H9 (cell line): Measurements from ENCODE around the gene SLAMF6. TPM values are rescaled to one million over a fixed set of nuclear protein-coding genes. Genes with fewer than 3 reads are reported as not detected.

Source experiments
- DNase-seq: peaks from one replicate; pipeline ENCODE4 v3.0.0-alpha.2; 2017
- H2AFZ ChIP-seq: one replicate; pipeline ENCODE4 v1.6.1; 2013; ENCODE audit warnings: mild to moderate bottlenecking, low read length, control low read depth, moderate library complexity
- H2AK5ac ChIP-seq: 2 replicates; pipeline ENCODE4 v1.6.1; 2013; ENCODE audit warnings: low read length, control low read depth, mixed read lengths; ENCODE audit not compliant: insufficient read length
- H2BK120ac ChIP-seq: one replicate; pipeline ENCODE4 v1.6.1; 2013; ENCODE audit warnings: low read depth, mild to moderate bottlenecking, low read length, control low read depth, inconsistent platforms; ENCODE audit not compliant: poor library complexity, severe bottlenecking
- H2BK12ac ChIP-seq: 2 replicates; pipeline ENCODE4 v1.6.1; 2013; ENCODE audit warnings: low read length, control low read depth, mixed read lengths, low read depth; ENCODE audit not compliant: insufficient read length
- H2BK15ac ChIP-seq: 2 replicates; pipeline ENCODE4 v1.6.1; 2013; ENCODE audit warnings: low read depth, low read length, control low read depth
- H2BK20ac ChIP-seq: one replicate; pipeline ENCODE4 v1.6.1; 2013; ENCODE audit warnings: low read depth, mild to moderate bottlenecking, low read length, control low read depth, inconsistent platforms; ENCODE audit not compliant: poor library complexity, severe bottlenecking
- H2BK5ac ChIP-seq: 2 replicates; pipeline ENCODE4 v1.6.1; 2013; ENCODE audit warnings: low read length, control low read depth, mixed read lengths; ENCODE audit not compliant: insufficient read length
- H3K14ac ChIP-seq: 2 replicates; pipeline ENCODE4 v1.6.1; 2013; ENCODE audit warnings: low read length, control low read depth; ENCODE audit not compliant: insufficient read depth
- H3K18ac ChIP-seq: 2 replicates; pipeline ENCODE4 v1.6.1; 2013; ENCODE audit warnings: low read depth, mild to moderate bottlenecking, mixed read lengths, low read length, control low read depth; ENCODE audit not compliant: insufficient read length
- H3K23ac ChIP-seq: 2 replicates; pipeline ENCODE4 v1.6.1; 2013; ENCODE audit warnings: low read length, control low read depth, mixed read lengths, low read depth; ENCODE audit not compliant: insufficient read length
- H3K23me2 ChIP-seq: 2 replicates; pipeline ENCODE4 v1.6.1; 2013; ENCODE audit warnings: low read depth, mild to moderate bottlenecking, mixed read lengths, low read length, control low read depth; ENCODE audit not compliant: insufficient read length, poor library complexity, severe bottlenecking
- H3K27ac ChIP-seq: 2 replicates; pipeline ENCODE4 v1.5.1; 2013; ENCODE audit warnings: low read length, control low read depth, mixed read lengths, low read depth; ENCODE audit not compliant: insufficient read length
- H3K27me3 ChIP-seq: 2 replicates; pipeline ENCODE4 v1.6.1; 2013; ENCODE audit warnings: low read length, control low read depth, inconsistent platforms; ENCODE audit not compliant: insufficient read depth
- H3K4ac ChIP-seq: 2 replicates; pipeline ENCODE4 v1.6.1; 2013; ENCODE audit warnings: low read depth, mild to moderate bottlenecking, control low read depth, inconsistent platforms, low read length, moderate library complexity
- H3K4me1 ChIP-seq: 2 replicates; pipeline ENCODE4 v1.6.1; 2013; ENCODE audit warnings: low read length, control low read depth, inconsistent platforms; ENCODE audit not compliant: insufficient read depth
- H3K4me2 ChIP-seq: 2 replicates; pipeline ENCODE4 v1.6.1; 2013; ENCODE audit warnings: low read length, control low read depth, mixed read lengths; ENCODE audit not compliant: insufficient read length, insufficient read depth
- H3K56ac ChIP-seq: 2 replicates; pipeline ENCODE4 v1.6.1; 2013; ENCODE audit warnings: low read depth, mild to moderate bottlenecking, mixed read lengths, low read length, control low read depth; ENCODE audit not compliant: insufficient read length
- H3K79me1 ChIP-seq: 2 replicates; pipeline ENCODE4 v1.6.1; 2013; ENCODE audit warnings: low read depth, mild to moderate bottlenecking, moderate library complexity, low read length, control low read depth, inconsistent platforms; ENCODE audit not compliant: insufficient read depth, poor library complexity, severe bottlenecking
- H3K79me2 ChIP-seq: 2 replicates; pipeline ENCODE4 v1.6.1; 2013; ENCODE audit warnings: low read length, control low read depth, inconsistent platforms; ENCODE audit not compliant: insufficient read depth
- H3K9ac ChIP-seq: 2 replicates; pipeline ENCODE4 v1.6.1; 2013; ENCODE audit warnings: low read length, control low read depth, mixed read lengths; ENCODE audit not compliant: insufficient read length; ENCODE audit errors: extremely low read depth
- H3K9me3 ChIP-seq: one replicate; pipeline ENCODE4 v1.6.1; 2013; ENCODE audit warnings: low read depth, low read length, inconsistent platforms; ENCODE audit not compliant: control insufficient read depth
- H3T11ph ChIP-seq: one replicate; pipeline ENCODE4 v1.6.1; 2013; ENCODE audit warnings: mild to moderate bottlenecking, low read length, control low read depth, inconsistent platforms
- H4K20me1 ChIP-seq: one replicate; pipeline ENCODE4 v1.6.1; 2013; ENCODE audit not compliant: control insufficient read depth, insufficient read length, insufficient read depth
- H4K5ac ChIP-seq: 2 replicates; pipeline ENCODE4 v1.6.1; 2013; ENCODE audit warnings: low read depth, mild to moderate bottlenecking, mixed read lengths, low read length, control low read depth; ENCODE audit not compliant: insufficient read length
- H4K8ac ChIP-seq: replicated peaks from 2 replicates; pipeline ENCODE4 v1.6.1; 2013; ENCODE audit warnings: low read length, control low read depth, mixed read lengths, low read depth; ENCODE audit not compliant: insufficient read length
- H4K91ac ChIP-seq: 2 replicates; pipeline ENCODE4 v1.6.1; 2013; ENCODE audit warnings: low read depth, mild to moderate bottlenecking, moderate library complexity, mixed read lengths, low read length, control low read depth; ENCODE audit not compliant: insufficient read length
- H3K27ac Mint-ChIP-seq, 3 experiments: 2 replicates in 2 of 3; 3 replicates in 1 of 3; pipeline ENCODE4 v1.8.0; 2020 to 2021; ENCODE audit warnings: mixed read lengths in 3 of 3, mild to moderate bottlenecking in 1 of 3, moderate library complexity in 1 of 3
- H3K27me3 Mint-ChIP-seq: 2 replicates; pipeline ENCODE4 v1.8.0; 2021; ENCODE audit warnings: low read depth, mild to moderate bottlenecking, moderate library complexity, mixed read lengths
- H3K36me3 Mint-ChIP-seq, 3 experiments: 2 replicates in 2 of 3; 3 replicates in 1 of 3; pipeline ENCODE4 v1.8.0; 2020 to 2021; ENCODE audit warnings: low read depth in 3 of 3, mixed read lengths in 3 of 3; ENCODE audit not compliant: insufficient read depth in 1 of 3
- H3K4me1 Mint-ChIP-seq, 2 experiments: 2 replicates each; pipeline ENCODE4 v1.8.0; 2020; ENCODE audit warnings: mixed read lengths in 2 of 2
- H3K4me3 Mint-ChIP-seq, 2 experiments: 2 replicates in 1 of 2; 3 replicates in 1 of 2; pipeline ENCODE4 v1.8.0; 2020 to 2021; ENCODE audit warnings: mild to moderate bottlenecking in 2 of 2, mixed read lengths in 2 of 2, moderate library complexity in 1 of 2
- H3K9me3 Mint-ChIP-seq, 2 experiments: 2 replicates in 1 of 2; 3 replicates in 1 of 2; pipeline ENCODE4 v1.8.0; 2020; ENCODE audit warnings: mild to moderate bottlenecking in 2 of 2, mixed read lengths in 2 of 2, moderate library complexity in 1 of 2
- CTCF ChIP-seq: fragments of 200-600 bp; sonication (generic); conservative IDR thresholded peaks from 3 replicates; pipeline ENCODE4 v1.8.0; 2021; ENCODE audit warnings: antibody characterized with exemption, mild to moderate bottlenecking
- WGBS: extraction: QIAGEN DNeasy Blood & Tissue Kit; methylation state at CpG from one replicate; pipeline ENCODE4 v1.1.7; 2013; ENCODE audit warnings: missing lambda C conversion rate, low lambda C conversion rate, mixed read lengths; ENCODE audit not compliant: insufficient read length; ENCODE audit errors: extremely low coverage; 5-methylcytosine and 5-hydroxymethylcytosine counted together
- total RNA-seq: library from RNA; stranded (reverse); gene quantifications from 2 replicates; pipeline ENCODE4 v1.2.1, GENCODE V29; 2021

SLAMF6 gene
- total RNA-seq, 1 experiment from 2014 or later = not detected

GRCh38 chr1:160496334-160496733 lies 26.7 kb downstream of the SLAMF6 start:
- H3K14ac ChIP-seq = no peak overlapping the region
- Mint-ChIP-seq H3K4me3 (no peak overlapping the region), H3K4me1 (no peaks in the 10 kb centered on the region), H3K27me3 (peaks cover 2% of the 10 kb centered on the region; the same call in 1 of the 2 replicates), H3K36me3 (peaks cover 1 to 9% (median 7%) of the 10 kb centered on the region in 3 experiments; a peak in 3 of 7 replicates), H3K27ac (0 out of 7 replicates have a peak overlapping the region, but pooled peaks of 1 of the 3 experiments have one; percentile 7), H3K9me3 (peaks cover 14 to 15% of the 10 kb centered on the region in 2 experiments)
- H3K23me2 ChIP-seq = no peaks in the 10 kb centered on the region
- H3K27me3 ChIP-seq = no peaks in the 10 kb centered on the region
- TF ChIP-seq CTCF = no peak
- H3K23ac ChIP-seq = no peak overlapping the region
- no peaks in the 10 kb centered on the region for H3K79me2 ChIP-seq
- H4K8ac ChIP-seq = no peak overlapping the region
- no peak overlapping the region for H2BK5ac ChIP-seq
- no peak for DNase-seq
- no peak overlapping the region for H2AFZ ChIP-seq
- no peak overlapping the region for H2BK15ac ChIP-seq
- no peaks in the 10 kb centered on the region for H3K79me1 ChIP-seq
- H4K20me1 ChIP-seq = no peaks in the 10 kb centered on the region
- H2BK12ac ChIP-seq = no peak overlapping the region
- no peaks in the 10 kb centered on the region for H3K4me1 ChIP-seq
- no peak overlapping the region for H2AK5ac ChIP-seq
- no peak overlapping the region for H3K4me2 ChIP-seq
- H4K91ac ChIP-seq = no peak overlapping the region
- H3T11ph ChIP-seq = no peak overlapping the region
- no CpG with 5 or more reads among the region's 4 CpGs for WGBS
- no peak overlapping the region for H3K4ac ChIP-seq
- H3K9me3 ChIP-seq = no peaks in the 10 kb centered on the region
- no peak overlapping the region for H3K27ac ChIP-seq
- H2BK20ac ChIP-seq = no peak overlapping the region
- no peak overlapping the region for H4K5ac ChIP-seq
- H3K9ac ChIP-seq = no peak overlapping the region
- H3K18ac ChIP-seq = no peak overlapping the region
- H3K56ac ChIP-seq = no peak overlapping the region
- no peak overlapping the region for H2BK120ac ChIP-seq
